ENCODE results near the gene RARRES2.

- TF ChIP-seq TOX (CRISPR knock-in tag; IDR thresholded peaks at IDR 0.05; ENCODE audit: borderline replicate concordance) (no peak), ISL1 (CRISPR knock-in tag; IDR thresholded peaks at IDR 0.05) (no peak), SNAI2 (CRISPR knock-in tag; IDR thresholded peaks at IDR 0.05) (no peak), ZC3H10 (CRISPR knock-in tag; IDR thresholded peaks at IDR 0.05) (no peak), PATZ1 (CRISPR knock-in tag; IDR thresholded peaks at IDR 0.05; ENCODE audit: borderline replicate concordance) (no peak), ZFP30 (CRISPR knock-in tag; IDR thresholded peaks at IDR 0.05) (no peak), CREB5 (CRISPR knock-in tag; IDR thresholded peaks at IDR 0.05; ENCODE audit: low read depth) (no peak), ZNF70 (CRISPR knock-in tag; IDR thresholded peaks at IDR 0.05) (no peak), ZNF565 (CRISPR knock-in tag; conservative IDR thresholded peaks at IDR 0.05; ENCODE audit: low read depth) (no peak), CSDC2 (CRISPR knock-in tag; IDR thresholded peaks at IDR 0.05) (no peak)
These were observed 7.8 kb downstream of the RARRES2 start for GRCh38 chr7:150333659-150334058.

All from SK-N-SH treated with all-trans-retinoic acid at 6 μM for 48 hours (cell line).